ENCODE measurements around the gene C2CD4D.

DNA sequence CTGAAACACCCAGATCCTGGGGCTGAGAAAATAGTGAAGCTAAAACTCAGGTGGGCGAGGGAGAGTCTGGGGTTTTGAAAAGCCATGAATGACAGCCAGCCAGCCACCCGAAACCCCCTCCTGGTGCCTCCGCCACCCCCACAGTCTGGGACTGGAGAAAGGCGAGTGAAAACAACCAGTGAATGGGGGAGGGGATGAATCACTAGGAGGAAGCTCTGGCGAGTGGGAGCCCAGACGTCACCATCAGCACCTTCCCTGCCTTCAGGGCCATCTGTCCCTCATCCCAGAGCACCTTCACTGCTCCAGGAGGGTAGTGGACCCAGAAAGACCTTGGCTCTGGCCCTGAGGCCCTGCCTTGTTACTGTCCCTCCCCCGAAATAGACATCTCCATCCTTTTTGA lies 17.2 kb downstream of the C2CD4D start:
- TF ChIP-seq, protein P1, sequence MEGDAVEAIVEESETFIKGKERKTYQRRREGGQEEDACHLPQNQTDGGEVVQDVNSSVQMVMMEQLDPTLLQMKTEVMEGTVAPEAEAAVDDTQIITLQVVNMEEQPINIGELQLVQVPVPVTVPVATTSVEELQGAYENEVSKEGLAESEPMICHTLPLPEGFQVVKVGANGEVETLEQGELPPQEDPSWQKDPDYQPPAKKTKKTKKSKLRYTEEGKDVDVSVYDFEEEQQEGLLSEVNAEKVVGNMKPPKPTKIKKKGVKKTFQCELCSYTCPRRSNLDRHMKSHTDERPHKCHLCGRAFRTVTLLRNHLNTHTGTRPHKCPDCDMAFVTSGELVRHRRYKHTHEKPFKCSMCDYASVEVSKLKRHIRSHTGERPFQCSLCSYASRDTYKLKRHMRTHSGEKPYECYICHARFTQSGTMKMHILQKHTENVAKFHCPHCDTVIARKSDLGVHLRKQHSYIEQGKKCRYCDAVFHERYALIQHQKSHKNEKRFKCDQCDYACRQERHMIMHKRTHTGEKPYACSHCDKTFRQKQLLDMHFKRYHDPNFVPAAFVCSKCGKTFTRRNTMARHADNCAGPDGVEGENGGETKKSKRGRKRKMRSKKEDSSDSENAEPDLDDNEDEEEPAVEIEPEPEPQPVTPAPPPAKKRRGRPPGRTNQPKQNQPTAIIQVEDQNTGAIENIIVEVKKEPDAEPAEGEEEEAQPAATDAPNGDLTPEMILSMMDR (IDR thresholded peaks at IDR 0.05; ENCODE audit: poor library complexity, severe bottlenecking) = no peak
- no peak for TF ChIP-seq POLR2AphosphoS5 (IDR thresholded peaks at IDR 0.05)
- TF ChIP-seq, protein P2, sequence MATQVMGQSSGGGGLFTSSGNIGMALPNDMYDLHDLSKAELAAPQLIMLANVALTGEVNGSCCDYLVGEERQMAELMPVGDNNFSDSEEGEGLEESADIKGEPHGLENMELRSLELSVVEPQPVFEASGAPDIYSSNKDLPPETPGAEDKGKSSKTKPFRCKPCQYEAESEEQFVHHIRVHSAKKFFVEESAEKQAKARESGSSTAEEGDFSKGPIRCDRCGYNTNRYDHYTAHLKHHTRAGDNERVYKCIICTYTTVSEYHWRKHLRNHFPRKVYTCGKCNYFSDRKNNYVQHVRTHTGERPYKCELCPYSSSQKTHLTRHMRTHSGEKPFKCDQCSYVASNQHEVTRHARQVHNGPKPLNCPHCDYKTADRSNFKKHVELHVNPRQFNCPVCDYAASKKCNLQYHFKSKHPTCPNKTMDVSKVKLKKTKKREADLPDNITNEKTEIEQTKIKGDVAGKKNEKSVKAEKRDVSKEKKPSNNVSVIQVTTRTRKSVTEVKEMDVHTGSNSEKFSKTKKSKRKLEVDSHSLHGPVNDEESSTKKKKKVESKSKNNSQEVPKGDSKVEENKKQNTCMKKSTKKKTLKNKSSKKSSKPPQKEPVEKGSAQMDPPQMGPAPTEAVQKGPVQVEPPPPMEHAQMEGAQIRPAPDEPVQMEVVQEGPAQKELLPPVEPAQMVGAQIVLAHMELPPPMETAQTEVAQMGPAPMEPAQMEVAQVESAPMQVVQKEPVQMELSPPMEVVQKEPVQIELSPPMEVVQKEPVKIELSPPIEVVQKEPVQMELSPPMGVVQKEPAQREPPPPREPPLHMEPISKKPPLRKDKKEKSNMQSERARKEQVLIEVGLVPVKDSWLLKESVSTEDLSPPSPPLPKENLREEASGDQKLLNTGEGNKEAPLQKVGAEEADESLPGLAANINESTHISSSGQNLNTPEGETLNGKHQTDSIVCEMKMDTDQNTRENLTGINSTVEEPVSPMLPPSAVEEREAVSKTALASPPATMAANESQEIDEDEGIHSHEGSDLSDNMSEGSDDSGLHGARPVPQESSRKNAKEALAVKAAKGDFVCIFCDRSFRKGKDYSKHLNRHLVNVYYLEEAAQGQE (IDR thresholded peaks at IDR 0.05; ENCODE audit: borderline replicate concordance) = no peak
- TF ChIP-seq EZH2 (IDR thresholded peaks at IDR 0.05; ENCODE audit: borderline replicate concordance, insufficient read depth, low read length, poor library complexity, severe bottlenecking) = no peak
- no peak for TF ChIP-seq TAF1 (IDR thresholded peaks at IDR 0.05; ENCODE audit: low read depth)
